NT2/D1 (cell line): Measurements from ENCODE around the gene BTG2.

Experiments used
- SUZ12 ChIP-seq: IDR thresholded peaks from 2 replicates; pipeline ENCODE4 v1.6.1; 2011; ENCODE audit not compliant: insufficient read length, insufficient read depth; ENCODE audit errors: extremely low read depth
- ZNF274 ChIP-seq: IDR thresholded peaks from 2 replicates; pipeline ENCODE4 v1.6.1; 2011; ENCODE audit warnings: mild to moderate bottlenecking, low read depth, low read length

GRCh38 chr1:203281033-203281432 is 24.3 kb upstream of the BTG2 start:
- TF ChIP-seq SUZ12 (no peak), ZNF274 (no peak)
